Stimulated activated CD8-positive, alpha-beta memory T cell treated with anti-CD3 and anti-CD28 coated beads, Interleukin-7, amount 100 ng/mL, for 1 hour (primary cell): ENCODE results near the gene COG5.
A peak's percentile ranks its signal among the peaks of the same experiment; 100 is the strongest.
"Not testable (repeated sequence)": the region's sequence is repeated elsewhere in the genome, so short reads cannot be mapped to it uniquely, and the experiment has no call there.

ENCODE experiments used
- DNase-seq, 2 donors: peaks; one replicate each; pipeline ENCODE4 v3.0.0-alpha.2; 2020; ENCODE audit warnings: low read depth in 2 of 2

Gene COG5

DNA sequence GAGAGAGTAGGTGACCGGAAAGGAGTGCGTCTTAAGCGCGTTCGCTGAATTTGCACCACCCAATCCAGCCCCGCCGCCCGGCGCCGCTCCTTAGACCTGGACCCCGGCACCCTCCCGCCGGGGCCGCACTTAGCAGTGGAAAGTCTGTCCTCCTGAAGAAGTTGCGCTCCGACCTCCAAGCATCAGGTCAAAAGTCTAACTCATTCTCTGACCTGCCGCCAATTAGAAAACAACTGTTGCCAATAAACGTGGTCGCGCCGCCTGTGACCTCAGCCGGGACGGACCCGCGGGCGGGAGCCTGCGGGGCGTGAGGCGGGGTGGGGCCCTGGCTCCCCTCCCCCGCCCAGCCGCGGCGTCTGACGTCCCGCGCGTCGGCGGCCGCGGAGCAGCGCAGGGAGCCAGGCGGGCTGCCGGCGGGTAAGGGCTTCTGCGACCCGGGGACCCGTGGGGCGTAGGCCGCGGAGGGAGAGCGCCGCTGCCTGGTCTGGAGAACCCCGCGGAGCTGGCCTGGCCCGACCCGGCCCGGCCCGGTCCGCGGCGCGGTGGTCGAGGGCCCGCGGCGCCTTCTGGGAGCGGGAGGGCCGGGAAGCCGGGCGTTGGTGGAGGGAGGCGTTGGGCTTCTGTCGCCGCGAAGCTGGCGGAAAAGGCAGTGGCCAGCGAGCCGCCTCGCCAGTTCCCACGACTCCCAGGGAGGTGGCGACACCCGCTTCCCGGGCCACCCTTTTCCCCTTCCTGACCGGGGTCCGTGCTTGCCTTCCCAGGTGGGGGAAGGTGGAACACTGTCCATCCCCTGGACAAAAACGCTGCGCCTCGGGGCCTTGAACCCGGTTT is 16.4 kb upstream of the COG5 start, which contains the start of gene BCAP29:
BCAP29 (plus strand) TSS at position 362 of the 831 bp plus-strand sequence. CDS start 527 bp downstream, outside the sequence.
- peak; percentile 28 to 33 for DNase-seq

- no peak for DNase-seq
Measured at GRCh38 chr7:107579554-107579884, 15.8 kb upstream of the COG5 start.

DNA sequence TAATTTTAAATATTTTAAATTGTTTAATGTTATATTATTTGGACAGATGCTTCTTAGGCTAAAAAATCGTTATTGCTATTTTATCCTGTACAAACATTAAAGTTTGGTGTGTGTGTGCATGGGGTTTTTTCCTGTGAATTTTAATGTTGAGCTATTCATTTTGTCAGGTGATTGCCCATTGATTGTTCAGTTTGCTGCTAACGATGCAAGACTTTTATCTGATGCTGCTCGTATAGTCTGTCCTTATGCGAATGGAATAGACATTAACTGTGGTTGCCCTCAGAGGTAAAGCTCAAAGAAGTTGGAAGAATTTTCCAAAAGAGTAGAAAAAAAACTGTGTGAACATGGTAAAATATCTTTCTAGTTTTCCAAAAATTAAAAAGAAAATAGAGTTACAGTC is 9.8 kb upstream of the COG5 start:
- no peak for DNase-seq

DNA sequence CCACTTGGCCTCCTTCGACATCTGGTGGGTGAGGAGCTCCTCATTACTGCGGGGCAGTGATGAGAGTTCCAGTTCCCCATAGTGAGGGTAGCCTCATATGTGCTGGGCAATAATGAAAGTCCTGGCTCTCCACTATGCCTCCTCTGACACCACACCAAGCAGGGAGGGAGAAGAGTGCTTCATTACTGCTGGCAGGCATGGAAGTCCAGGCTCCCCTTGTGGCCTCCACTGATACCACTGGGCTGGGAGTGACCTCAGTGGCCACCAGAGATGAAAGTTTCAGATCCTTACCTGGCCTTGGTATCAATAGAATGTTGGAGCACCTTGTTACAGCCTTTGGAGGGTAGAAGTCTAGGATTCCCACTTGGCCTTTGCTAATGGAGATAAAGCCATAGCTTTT is 6.6 kb upstream of the COG5 start:
- DNase-seq, result no peak

DNA sequence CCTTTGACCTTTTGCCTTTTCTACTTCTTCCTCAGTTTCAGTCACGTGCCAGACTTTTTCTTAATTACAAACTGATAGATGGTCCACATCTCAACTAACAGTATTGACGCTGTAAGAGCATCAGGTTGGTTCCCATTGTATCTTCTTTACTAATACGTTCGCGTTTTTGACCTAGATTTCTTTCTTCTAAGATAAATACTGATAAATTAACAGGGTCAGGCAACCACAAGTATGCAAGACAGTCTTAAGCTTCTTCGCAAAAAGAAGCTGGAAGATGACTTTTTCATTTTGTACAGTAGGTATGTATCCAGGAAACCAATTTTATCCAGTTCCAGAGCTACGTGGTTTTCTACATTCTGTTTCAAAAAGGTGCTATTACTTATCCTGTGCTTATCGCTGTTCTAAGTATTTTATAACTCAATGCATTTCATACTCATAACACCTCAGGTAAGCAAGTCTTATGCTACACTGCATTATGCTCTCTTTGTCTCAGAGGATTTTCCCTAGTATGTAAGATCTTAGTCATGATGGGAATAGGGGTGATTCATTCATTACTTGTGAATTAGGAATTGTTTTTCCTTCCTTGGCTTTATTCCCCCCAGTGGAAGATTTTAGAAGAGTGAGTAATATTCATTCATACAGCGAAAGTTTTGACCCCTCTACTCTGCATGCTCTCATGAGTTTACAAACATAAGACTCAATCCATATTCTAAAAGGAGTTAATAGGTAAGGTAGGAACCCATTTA is 1.0 kb upstream of the COG5 start:
- DNase-seq, result no peak

DNA sequence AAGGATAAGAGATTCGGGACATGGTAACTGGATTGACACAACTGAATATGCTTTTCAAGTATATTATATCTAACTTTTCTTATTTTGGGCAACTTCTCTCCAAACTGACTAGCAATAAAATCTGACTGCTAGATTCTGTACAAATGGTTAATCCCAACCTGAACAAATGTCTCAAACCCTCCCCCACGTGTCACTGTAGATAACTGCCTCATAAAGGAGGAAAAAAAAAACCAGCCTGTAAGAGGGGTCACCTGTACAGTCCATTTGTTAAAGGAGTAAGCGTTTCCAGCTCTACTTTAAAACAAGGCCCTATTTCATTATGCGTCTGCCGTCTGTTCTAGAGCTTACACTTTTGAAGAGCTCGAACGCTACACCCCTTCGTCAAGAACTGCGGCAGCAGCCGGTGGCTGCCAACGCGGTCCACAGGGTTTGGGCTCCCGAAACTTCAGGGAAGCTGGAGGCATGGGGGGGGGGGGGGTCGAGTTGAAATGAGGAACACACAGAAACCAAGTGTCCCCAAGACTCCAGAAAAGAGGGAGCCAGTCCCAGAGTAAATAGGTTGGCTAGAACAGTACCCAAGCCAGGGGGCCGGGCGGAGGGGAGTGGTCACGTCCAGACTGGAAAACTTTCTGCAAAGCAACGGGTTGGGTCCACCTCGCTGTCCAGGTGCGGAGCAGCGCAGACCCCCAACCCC is 492 bp downstream of the COG5 start:
- DNase-seq, result no peak

DNA sequence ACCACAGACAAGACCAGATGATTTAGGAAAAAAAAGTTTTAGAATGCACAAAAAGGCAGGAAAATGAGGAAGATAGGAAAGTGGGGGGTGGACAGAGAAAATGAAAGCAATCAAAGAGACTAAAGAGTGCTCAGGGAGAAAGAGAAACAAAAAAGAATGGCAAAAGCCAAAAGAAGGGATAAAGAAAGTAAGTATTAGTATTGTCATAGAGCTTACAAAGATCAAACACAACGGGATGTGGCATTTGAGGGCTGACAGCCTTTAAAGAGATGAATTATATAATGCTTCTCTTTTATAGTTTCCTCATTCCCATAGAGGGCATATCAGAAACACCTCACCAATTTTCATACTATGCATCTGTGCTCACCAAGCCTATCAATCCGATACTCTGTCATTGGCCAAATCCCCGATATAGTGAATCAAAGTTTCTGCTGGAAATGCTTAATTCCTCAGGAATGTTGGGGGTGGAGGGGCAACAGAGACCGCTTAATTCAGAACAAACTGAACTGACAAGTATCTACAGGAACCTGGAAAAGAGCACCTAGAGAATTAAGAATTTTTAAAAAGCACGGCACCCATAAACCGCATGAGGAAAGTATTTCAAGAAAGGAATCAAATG is 2.7 kb downstream of the COG5 start:
- no peak for DNase-seq

- DNase-seq, result no peak
Measured at GRCh38 chr7:107559864-107560263, 3.9 kb downstream of the COG5 start.

- DNase-seq, result no peak
Measured at GRCh38 chr7:107555893-107556292, 7.8 kb downstream of the COG5 start.

- no peak for DNase-seq
Measured at GRCh38 chr7:107551936-107552335, 11.8 kb downstream of the COG5 start.

DNA sequence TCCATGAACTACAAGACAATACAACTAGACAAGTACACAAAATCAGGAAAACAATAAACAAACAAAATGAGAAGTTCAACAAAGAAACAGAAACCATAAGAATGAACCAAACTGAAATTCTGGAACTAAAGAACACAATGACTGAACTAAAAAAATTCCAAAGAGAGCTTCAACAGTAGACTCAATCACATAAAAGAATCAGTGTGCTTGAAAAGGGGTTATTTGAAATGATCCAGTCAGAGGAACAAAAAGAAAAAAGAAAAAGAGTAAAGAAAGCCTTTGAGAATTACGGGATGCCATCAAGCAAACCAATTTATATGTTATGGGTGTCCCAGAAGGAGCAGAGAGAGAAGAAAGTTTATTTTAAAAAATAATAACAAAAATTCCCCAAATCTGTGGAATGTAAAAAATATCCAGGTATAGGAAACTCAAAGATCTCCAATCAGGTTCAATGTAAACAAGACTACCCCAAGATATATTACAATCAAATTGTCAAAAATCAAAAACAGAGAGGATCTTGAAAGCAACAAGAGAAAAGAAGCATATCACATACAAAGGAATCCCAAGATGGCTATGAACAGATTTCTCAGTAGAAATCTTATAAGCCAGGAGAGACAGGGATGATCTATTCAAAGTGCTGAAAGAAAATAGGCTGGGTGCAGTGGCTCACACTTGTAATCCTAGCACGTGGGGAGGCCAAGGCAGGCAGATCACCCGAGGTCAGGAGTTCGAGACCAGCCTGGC is 18.7 kb downstream of the COG5 start:
- DNase-seq, result no peak

DNA sequence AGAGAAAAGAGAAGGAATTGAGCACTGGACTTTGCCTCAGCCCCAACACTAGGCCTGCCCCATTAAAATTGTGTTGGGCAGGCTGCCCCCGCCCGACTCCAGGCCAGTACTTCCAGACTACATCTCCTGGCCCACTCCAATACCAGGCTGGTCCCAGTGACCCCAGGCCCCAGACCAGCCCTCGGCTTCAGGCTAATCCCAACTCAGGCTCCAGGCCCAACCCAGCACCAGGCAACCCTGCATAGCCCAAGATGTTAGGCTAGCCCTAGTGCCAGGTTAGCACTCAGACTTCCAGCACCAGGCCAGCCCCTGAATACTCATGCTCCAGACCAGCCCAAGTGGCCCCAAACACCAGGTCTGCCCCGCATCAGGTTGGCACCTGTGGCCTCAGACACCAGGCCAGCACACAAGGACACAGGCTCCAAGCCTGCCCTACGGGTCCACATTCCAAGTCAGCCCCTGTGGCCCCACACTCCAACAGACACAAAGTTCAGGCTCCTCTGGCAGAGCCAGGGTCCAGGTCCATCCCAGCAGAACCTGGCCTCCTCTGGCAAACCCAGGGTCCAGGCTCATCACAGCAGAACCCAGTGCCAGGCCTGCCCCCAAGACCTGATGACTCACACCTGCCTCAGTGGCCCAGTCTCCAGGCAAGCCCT is 20.3 kb downstream of the COG5 start:
- DNase-seq, result no peak

GRCh38 chr7:107538001-107538400 is 25.7 kb downstream of the COG5 start:
- DNase-seq, result no peak

DNA sequence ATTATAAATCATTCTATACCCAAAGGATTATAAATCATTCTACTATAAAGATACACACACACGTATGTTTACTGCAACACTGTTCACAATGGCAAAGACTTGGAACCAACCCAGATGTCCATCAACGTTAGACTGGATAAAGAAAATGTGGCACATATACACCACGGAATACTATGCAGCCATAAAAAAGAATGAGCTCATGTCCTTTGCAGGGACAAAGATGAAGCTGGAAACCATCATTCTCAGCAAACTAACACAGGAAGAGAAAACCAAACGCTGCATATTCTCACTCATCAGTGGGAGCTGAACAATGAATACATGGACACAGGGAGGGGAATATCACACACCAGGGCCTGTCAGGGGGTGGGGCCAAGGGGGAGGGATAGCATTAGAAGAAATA is 26.5 kb downstream of the COG5 start:
- not testable (repeated sequence) for DNase-seq

- DNase-seq, result no peak
Measured at GRCh38 chr7:107534139-107534538, 29.6 kb downstream of the COG5 start.

GRCh38 chr7:107530751-107531150 is 33.0 kb downstream of the COG5 start:
- no peak for DNase-seq

DNA sequence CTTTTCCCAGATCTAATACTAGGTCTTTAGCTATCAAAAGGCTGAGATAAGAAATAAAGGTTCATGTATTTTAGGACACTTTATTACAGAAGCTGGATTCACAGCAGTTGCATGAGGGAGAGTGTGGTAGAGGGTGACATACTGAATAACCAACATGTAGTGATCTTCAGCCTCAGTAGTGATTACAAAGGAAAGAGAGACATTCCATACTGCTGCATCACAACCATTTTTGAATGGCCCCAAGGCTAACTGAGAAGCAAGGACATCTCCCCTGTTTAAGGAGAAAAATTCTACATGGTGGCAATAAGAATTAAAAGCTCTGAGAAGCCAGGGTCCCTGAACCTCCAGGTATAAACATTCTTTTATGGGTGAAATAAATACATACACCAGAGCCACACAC is 35.3 kb downstream of the COG5 start:
- DNase-seq, result no peak

DNA sequence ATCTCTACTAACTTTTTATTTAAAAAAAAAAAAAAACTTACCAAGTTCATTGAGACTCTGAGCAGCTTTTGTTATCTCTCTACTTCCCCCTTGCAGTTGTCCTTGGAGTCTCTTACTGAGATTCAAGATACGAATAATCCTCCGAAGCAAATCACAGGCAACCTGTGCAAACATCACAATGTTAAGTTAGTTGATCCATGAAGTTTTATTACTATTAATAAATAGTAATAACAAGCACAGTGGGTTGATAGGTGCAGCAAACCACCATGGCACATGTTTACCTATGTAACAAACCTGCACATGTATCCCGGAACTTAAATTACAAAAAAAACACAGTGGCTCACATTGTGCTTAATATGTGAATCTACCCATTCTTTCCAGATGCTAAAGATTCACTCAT is 36.5 kb downstream of the COG5 start:
- DNase-seq, result no peak

GRCh38 chr7:107526672-107527071 is 37.0 kb downstream of the COG5 start:
- no peak for DNase-seq

DNA sequence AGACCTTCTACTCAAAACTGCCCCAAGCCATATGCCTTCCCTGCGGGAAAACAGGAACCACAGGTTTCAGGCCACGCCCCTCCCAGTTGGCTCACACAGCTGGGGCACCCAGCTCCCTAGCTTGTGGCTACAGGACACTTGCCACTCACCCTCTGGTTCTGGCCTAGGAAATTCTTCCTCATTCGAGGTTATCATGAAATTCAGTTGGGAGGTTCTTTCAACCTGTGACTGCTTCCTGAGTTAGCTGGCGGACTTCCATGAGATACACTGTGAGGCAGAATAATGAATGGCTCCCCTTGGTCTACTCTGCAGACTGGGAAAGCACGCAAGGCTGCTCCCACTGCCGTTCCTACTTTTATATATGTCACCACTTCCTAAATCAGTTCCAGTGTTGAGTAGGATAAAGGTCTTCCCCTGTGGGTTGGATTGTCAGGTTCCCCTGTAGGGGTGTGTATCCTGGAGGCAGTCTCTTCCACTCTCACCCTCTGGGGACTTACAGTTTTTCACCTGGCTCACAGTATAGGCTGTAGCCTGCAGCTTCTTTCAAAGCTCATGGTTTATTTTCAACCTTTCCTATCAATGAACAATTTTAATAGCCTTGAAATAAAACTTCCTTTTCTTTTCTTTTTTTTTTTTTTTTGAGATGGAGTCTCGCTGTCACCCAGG is 56.9 kb downstream of the COG5 start:
- no peak for DNase-seq
